Kidney (tissue), 14 donors: ENCODE data around the gene FGD3. TPM values are rescaled to one million over a fixed set of nuclear protein-coding genes. Genes with fewer than 3 reads are reported as not detected.

Source experiments
- DNase-seq, 5 donors: peaks; one replicate each; pipeline ENCODE4 v3.0.0-alpha.2; 2013 to 2020
- FAIRE-seq: peaks from 2 replicates; lab custom pipeline; 2012; peaks lifted over from hg19 to GRCh38; lab: Jason Lieb, UNC
- H3K27ac ChIP-seq, 2 donors: one replicate each; pipeline ENCODE4 v1.7.0; 2013; ENCODE audit warnings: low read depth in 2 of 2, low read length in 2 of 2, inconsistent platforms in 1 of 2
- H3K27me3 ChIP-seq: one replicate; pipeline ENCODE4 v1.7.1; 2013; ENCODE audit warnings: low read length, inconsistent platforms; ENCODE audit not compliant: control insufficient read depth, insufficient read depth
- H3K36me3 ChIP-seq, 3 donors: one replicate each; pipeline versions ENCODE4 v1.7.0 to v1.7.1; 2013; ENCODE audit warnings: low read length in 3 of 3, control low read depth in 1 of 3, inconsistent platforms in 1 of 3; ENCODE audit not compliant: insufficient read depth in 3 of 3, control insufficient read depth in 2 of 3
- H3K4me1 ChIP-seq, 3 donors: one replicate each; pipeline versions ENCODE4 v1.7.0 to v1.7.1; 2013; ENCODE audit warnings: low read length in 3 of 3, inconsistent platforms in 1 of 3, low read depth in 1 of 3; ENCODE audit not compliant: control insufficient read depth in 2 of 3, insufficient read depth in 2 of 3
- H3K4me3 ChIP-seq, 3 donors: one replicate each; pipeline versions ENCODE4 v1.7.0 to v1.8.1; 2013; ENCODE audit warnings: low read length in 3 of 3, control low read depth in 1 of 3, inconsistent platforms in 1 of 3
- H3K9ac ChIP-seq, 3 donors: one replicate each; pipeline versions ENCODE4 v1.7.0 to v1.7.1; 2013; ENCODE audit warnings: low read length in 3 of 3, control low read depth in 1 of 3, inconsistent platforms in 1 of 3
- H3K9me3 ChIP-seq, 3 donors: one replicate each; pipeline versions ENCODE4 v1.7.0 to v1.7.1; 2013; ENCODE audit warnings: low read length in 3 of 3, control low read depth in 1 of 3, inconsistent platforms in 1 of 3; ENCODE audit not compliant: control insufficient read depth in 2 of 3, insufficient read depth in 1 of 3
- intact Hi-C: fragments of 100-400 bp; cut with DNase I; formaldehyde crosslinking; loops from one replicate; pipeline ENCODE4 v1.11.1; 2022
- polyA plus RNA-seq: library from polyadenylated mRNA; stranded (reverse); fragments of 350-450 nt; fragmentation: Illumina TruSeq; extraction: RNeasy Lipid Tissue Mini Kit (QIAGEN cat#74804); gene quantifications from one replicate; pipeline ENCODE4 v1.2.3, GENCODE V29; 2014; ENCODE audit warnings: low read depth, low replicate concordance; ENCODE audit not compliant: insufficient read depth
- total RNA-seq: library from RNA; stranded (reverse); fragmentation: NEBNext Ultra II Directional; extraction: Animal tissue kit (Norgen Biotek cat#: 25700); gene quantifications from one replicate; pipeline ENCODE4 v1.2.1, GENCODE V29; 2021
- TF ChIP-seq, protein P1 (sequence below): IDR thresholded peaks from 3 replicates; pipeline ENCODE4 v1.5.1; 2012; ENCODE audit warnings: mild to moderate bottlenecking, moderate library complexity, borderline replicate concordance; ENCODE audit not compliant: insufficient read depth; ENCODE audit errors: extremely low read depth
- donor health status: control.
- donor health status: control.
- donor health status: control.
- donor health status: control.
- donor health status: control.
- donor health status: DM: yes; HTN: yes; CAD: no.
- donor health status: Normal renal cell carcinoma (clear cell type).

FGD3 gene
- total and polyA plus RNA-seq, 2 donors from 2014 or later: 7.4 to 12.1 TPM

DNA sequence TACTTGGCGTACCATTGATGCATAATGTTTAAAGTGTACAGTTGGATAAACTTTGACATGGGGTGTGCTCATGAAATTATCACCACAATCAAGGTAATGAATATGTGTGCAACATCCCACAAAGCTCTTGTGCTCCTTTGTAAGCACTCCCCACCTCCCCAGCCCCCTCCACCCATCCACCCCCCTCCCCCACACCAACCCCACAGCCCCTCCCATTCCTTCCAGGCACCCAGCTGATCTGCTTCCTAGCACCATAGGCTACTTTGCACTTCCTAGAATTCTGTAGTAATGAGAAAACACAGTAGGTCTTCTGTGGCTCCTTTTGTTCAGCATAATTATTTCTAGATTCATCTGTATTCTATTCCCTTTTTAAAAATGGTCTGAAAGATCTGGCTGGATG lies 24.5 kb downstream of the FGD3 start:
- H3K27ac ChIP-seq: no peak overlapping the region
- no peak for DNase-seq
- no peak overlapping the region for H3K9ac ChIP-seq
- H3K27me3 ChIP-seq: no peaks in the 10 kb centered on the region
- no peaks in the 10 kb centered on the region for H3K9me3 ChIP-seq
- intact Hi-C loops: no loop called here
- no peak for FAIRE-seq
- peaks cover 0 to 4% (median 0%) of the 10 kb centered on the region in 3 donors for H3K4me1 ChIP-seq
- no peak overlapping the region for H3K4me3 ChIP-seq
- no peaks in the 10 kb centered on the region for H3K36me3 ChIP-seq
- TF ChIP-seq, protein P1, sequence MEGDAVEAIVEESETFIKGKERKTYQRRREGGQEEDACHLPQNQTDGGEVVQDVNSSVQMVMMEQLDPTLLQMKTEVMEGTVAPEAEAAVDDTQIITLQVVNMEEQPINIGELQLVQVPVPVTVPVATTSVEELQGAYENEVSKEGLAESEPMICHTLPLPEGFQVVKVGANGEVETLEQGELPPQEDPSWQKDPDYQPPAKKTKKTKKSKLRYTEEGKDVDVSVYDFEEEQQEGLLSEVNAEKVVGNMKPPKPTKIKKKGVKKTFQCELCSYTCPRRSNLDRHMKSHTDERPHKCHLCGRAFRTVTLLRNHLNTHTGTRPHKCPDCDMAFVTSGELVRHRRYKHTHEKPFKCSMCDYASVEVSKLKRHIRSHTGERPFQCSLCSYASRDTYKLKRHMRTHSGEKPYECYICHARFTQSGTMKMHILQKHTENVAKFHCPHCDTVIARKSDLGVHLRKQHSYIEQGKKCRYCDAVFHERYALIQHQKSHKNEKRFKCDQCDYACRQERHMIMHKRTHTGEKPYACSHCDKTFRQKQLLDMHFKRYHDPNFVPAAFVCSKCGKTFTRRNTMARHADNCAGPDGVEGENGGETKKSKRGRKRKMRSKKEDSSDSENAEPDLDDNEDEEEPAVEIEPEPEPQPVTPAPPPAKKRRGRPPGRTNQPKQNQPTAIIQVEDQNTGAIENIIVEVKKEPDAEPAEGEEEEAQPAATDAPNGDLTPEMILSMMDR: no peak

DNA sequence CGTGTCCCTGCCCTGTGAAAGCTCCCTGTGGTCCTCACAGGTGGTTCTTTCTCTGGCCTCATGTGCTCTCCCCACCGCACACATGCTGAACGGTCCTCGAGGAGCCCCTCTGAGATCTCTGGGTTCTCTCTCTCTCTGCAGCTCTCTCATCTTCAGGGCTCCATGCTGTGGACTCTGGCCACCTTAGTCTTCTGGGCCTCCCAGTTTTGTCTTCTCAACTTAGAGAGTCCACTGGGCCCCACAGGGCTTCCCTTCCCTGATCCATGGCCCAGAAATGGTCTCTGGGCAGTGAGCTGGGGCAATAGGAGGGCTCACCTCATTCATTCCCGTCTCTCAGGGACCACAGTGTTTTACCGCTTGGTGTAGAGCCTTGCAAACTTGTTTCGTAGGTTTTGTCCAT lies 26.4 kb downstream of the FGD3 start:
- H3K27ac ChIP-seq: peak overlapping the region in 1 of 2 donors; percentile 34
- no peak overlapping the region for H3K9ac ChIP-seq
- FAIRE-seq (no peak), DNase-seq (no peak)
- no peaks in the 10 kb centered on the region for H3K36me3 ChIP-seq
- intact Hi-C loops: no loop called here
- TF ChIP-seq, protein P1: no peak
- no peaks in the 10 kb centered on the region for H3K9me3 ChIP-seq
- H3K4me3 ChIP-seq: no peak overlapping the region
- H3K4me1 ChIP-seq: peaks cover 0 to 12% (median 0%) of the 10 kb centered on the region in 3 donors
- no peaks in the 10 kb centered on the region for H3K27me3 ChIP-seq

DNA sequence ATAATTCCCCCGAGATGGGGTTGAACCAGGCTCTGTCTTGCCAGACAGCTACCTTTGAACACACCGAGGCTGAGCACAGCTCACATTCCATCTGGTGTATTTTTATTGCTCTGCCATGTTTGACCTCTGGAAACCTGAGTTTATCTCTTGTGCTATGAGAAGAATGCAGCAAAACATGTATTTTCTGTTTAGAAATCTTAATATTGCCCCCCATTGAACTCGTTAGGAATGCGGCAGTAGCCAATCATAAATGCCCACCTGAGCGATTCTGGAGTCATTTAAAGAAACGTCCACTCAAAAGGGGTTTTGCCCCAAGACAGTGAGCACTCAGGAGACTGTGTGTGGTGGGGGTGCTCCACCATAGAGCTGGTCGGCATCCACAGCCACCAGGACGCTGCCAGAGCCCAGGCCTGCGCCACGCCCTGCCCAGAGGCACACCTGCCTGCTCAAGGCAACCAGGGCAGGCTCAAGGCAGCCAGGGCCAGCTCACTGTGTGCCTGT lies 26.9 kb downstream of the FGD3 start:
- peak overlapping the region in 1 of 3 donors; percentile 22 for H3K4me3 ChIP-seq
- intact Hi-C loops: no loop called here
- peak overlapping the region; percentile 34 to 39 for H3K27ac ChIP-seq
- H3K27me3 ChIP-seq: no peaks in the 10 kb centered on the region
- H3K9ac ChIP-seq: peak overlapping the region in 1 of 3 donors; percentile 43
- TF ChIP-seq, protein P1: no peak
- FAIRE-seq: no peak
- no peaks in the 10 kb centered on the region for H3K9me3 ChIP-seq
- no peaks in the 10 kb centered on the region for H3K36me3 ChIP-seq
- H3K4me1 ChIP-seq: peaks cover 0 to 12% (median 3%) of the 10 kb centered on the region in 3 donors
- DNase-seq: peak in 3 of 5 donors; percentile 20 to 56 (median 40)
